GM15510 (cell line): ENCODE results near the gene ADK.

Source experiments
- POLR2A ChIP-seq: IDR thresholded peaks from 3 replicates; pipeline ENCODE4 v1.6.1; 2011; ENCODE audit warnings: borderline replicate concordance; ENCODE audit not compliant: insufficient read length; ENCODE audit errors: extremely low read depth

Gene ADK

DNA sequence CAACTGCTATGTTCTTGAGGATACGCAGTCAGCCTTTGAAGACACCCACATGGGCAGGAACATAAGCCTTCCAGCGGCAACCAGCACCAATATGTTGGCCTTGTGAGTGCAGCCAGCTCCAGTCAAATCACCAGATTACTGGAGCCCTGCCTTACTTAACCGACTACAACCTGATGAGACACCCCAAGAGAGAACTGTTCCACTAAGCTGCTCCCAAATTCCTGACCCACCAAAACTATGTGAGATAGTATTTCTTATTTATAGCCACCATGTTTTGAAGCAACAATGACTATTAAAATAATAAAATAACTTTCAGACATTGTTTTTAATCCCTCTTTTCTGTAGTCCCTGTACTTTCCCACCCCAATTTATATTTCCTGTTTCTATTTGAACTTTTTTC lies 179.6 kb downstream of the ADK start:
- no peak for TF ChIP-seq POLR2A

GRCh38 chr10:74332398-74332797 lies 181.4 kb downstream of the ADK start:
- TF ChIP-seq POLR2A, result no peak

GRCh38 chr10:74333174-74333573 lies 182.2 kb downstream of the ADK start:
- TF ChIP-seq POLR2A, result no peak

DNA sequence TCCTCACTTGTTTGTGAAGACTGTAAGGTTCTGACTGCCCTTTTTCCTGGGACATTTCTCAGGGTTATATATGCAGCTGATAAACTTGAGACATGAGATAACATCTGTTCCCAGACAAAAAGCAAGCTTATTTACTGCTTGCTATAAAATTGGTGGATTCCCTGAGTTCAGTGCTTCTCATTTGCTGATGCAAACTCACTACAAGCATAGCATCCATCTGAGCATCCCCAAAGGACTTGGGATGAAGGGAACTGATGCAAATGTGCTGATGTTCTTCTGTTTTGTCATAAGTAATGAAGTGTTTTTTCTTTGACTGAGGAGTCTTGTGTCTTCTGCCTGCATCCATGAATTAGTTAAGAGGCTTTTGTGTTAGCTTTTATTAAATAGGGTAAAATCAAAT lies 183.2 kb downstream of the ADK start:
- no peak for TF ChIP-seq POLR2A

DNA sequence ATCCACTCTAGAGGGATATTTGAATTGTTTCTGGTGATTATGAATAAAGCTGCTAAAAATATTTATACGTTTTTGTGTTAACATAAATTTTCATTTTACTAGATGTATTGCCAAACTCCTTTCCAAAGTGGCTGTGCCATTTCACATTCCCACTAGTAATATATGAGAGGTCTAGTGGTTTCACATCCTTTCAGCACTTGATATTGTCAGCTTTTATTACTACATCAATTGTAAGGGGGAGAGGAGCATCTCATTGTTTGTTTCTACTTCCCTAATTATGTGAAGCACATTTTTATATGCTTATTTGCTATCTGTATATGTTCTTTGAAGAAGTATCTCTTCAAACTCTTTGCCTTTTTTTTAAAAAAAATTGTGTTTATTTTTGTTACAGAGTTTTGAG lies 184.5 kb downstream of the ADK start:
- no peak for TF ChIP-seq POLR2A

DNA sequence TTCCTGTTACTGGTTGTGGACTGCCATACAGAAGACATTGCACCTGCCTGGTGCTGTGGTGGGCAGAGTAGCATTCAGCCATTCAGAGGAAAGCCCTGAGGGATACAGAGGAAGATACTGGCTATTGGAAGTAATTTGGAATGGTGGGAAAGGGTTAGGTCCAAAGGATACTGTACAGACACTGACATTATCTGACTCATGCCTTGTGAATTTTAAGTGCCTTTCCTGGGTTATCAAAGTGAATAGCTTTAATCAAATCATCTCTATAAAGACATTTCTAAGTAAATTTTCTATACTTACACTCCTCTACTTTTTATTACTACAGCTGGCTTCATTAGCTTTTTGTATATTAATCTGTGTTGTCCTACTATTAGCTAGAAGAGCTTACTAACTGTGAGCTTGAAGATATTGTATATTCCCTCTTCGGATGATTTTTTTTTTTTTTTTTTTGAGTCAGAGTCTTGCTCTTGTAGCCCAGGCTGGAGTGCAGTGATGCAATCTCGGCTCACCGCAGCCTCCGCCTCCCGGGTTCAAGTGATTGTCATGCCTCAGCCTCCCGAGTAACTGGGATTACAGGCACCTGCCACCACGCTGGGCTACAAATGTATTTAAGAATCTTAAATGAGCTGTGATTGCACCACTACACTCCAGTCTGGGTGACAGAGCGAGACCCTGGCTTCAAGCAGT lies 186.5 kb downstream of the ADK start:
- TF ChIP-seq POLR2A, result no peak

DNA sequence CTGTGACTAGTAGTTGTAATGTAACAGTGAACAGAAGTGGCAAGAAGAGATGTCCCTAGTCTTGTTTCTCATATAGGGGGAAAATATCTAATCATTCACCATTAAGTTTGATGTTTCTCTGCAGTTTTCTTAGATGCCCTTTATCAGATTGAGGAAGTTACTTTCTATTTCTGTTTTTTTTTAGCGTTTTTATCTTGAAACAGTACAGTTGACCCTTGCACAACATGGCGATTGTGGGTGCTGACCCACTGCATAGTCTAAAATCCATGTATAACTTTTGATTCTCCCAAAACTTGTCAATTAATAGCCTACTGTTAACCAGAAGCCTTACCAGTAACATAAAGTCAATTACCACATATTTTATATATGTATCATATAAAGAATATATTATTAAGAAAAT lies 192.0 kb downstream of the ADK start:
- no peak for TF ChIP-seq POLR2A

GRCh38 chr10:74343804-74344203 lies 192.8 kb downstream of the ADK start:
- no peak for TF ChIP-seq POLR2A

DNA sequence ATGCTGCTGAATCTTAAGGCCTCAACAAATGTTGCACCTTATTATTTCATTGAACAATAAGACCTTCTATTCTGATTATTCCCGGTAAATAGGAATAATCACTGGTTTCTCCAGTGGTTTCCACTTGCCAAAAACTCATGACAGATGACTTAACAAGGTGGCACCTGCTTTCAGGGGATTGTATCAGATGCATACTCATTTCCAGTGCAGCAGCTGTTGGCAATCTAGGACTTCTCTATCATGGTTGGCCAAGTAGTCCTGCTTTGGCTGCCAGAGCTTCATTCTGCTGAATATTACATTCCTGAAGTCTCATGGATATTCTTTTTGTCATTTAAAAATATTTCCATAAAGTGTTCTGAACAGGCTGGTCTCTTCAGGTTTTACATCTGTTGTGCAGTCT lies 193.3 kb downstream of the ADK start:
- TF ChIP-seq POLR2A, result no peak

DNA sequence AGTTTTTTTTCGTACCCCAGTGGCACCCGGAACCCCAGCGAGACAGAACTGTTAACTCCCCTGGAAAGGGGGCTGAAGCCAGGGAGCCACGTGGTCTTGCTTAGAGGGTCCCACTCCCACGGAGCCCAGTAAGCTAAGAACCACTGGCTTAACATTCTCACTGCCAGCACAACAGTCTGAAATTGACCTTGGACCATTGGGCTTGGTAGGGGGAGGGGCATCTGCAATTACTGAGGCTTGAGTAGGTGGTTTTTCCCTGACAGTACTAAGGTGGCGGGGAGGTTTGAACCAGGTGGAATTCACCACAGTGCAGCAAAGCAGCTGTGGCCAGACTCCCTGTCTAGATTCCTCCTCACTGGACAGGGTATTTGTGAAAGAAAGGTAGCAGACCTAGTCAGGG lies 196.5 kb downstream of the ADK start:
- TF ChIP-seq POLR2A, result no peak

GRCh38 chr10:74361678-74362077 lies 210.7 kb downstream of the ADK start:
- TF ChIP-seq POLR2A, result no peak

- TF ChIP-seq POLR2A, result no peak
Measured at GRCh38 chr10:74363727-74364126, 212.7 kb downstream of the ADK start.

DNA sequence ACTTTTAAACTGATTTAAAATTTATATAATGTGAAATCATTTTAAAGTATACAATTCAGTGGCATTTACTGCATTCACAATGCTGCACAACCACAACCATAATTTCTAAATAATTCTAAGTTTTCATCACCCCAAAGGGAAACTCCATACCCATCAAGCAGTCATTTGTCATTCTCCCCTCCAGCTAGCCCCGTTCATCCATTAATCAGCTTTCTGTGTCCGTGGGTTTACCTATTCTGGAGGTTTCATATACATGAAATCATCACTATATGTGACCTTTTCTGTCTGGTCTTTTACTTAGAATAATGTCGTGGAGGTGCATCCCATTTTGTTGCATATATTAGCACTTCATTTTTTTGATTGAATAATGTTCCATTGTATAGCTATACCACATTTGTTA lies 214.1 kb downstream of the ADK start:
- no peak for TF ChIP-seq POLR2A

DNA sequence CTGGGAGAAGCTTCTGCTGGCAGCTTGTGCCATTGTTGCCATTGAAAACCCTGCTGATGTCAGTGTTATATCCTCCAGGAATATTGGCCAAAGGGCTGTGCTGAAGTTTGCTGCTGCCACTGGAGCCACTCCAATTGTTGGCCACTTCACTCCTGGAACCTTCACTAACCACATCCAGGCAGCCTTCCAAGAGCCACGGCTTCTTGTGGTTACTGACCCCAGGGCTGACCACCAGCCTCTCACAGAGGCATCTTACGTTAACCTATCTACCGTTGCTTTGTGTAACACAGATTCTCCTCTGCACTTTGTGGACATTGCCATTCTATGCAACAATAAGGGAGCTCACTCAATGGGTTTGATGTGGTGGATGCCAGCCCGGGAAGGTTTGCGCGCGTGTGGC lies 220.7 kb downstream of the ADK start:
- TF ChIP-seq POLR2A, result no peak

- TF ChIP-seq POLR2A, result no peak
Measured at GRCh38 chr10:74373059-74373458, 222.0 kb downstream of the ADK start.

- no peak for TF ChIP-seq POLR2A
Measured at GRCh38 chr10:74377476-74377875, 226.5 kb downstream of the ADK start.

DNA sequence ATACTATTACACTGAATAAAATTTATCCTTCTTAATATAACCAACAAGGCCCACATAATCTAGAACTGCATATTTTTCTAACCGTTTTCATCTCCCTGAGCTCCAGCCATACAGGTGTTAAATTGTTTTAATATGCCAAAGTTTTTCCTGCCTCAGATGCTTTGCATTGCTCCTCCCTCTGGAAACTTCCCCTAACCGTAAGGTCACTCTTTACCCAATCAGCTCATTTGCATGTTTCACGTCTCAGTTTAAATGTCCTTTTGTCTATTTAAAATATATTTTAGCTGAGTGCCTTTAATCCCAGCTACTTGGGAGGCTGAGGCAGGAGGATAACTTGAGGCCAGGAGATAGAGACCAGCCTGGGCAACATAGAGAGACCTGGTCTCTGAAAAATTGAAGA lies 228.5 kb downstream of the ADK start:
- no peak for TF ChIP-seq POLR2A
